Measurements from ENCODE around the gene IP6K2. TPM values are rescaled to one million over a fixed set of nuclear protein-coding genes. Genes with fewer than 3 reads are reported as not detected.

Gene IP6K2
- total and polyA plus RNA-seq, 2 of the 13 experiments (the other 11 are each of a cell fraction or from before 2014, with no cell fraction given) = 85.5 to 112 TPM

GRCh38 chr3:48739955-48740823, 23.2 kb upstream of the IP6K2 start (continued):
- peak; percentile 20; the same call in 1 of the 2 replicates for TF ChIP-seq FOXP4 (CRISPR knock-in tag; IDR thresholded peaks at IDR 0.05)
- TF ChIP-seq, protein P1, sequence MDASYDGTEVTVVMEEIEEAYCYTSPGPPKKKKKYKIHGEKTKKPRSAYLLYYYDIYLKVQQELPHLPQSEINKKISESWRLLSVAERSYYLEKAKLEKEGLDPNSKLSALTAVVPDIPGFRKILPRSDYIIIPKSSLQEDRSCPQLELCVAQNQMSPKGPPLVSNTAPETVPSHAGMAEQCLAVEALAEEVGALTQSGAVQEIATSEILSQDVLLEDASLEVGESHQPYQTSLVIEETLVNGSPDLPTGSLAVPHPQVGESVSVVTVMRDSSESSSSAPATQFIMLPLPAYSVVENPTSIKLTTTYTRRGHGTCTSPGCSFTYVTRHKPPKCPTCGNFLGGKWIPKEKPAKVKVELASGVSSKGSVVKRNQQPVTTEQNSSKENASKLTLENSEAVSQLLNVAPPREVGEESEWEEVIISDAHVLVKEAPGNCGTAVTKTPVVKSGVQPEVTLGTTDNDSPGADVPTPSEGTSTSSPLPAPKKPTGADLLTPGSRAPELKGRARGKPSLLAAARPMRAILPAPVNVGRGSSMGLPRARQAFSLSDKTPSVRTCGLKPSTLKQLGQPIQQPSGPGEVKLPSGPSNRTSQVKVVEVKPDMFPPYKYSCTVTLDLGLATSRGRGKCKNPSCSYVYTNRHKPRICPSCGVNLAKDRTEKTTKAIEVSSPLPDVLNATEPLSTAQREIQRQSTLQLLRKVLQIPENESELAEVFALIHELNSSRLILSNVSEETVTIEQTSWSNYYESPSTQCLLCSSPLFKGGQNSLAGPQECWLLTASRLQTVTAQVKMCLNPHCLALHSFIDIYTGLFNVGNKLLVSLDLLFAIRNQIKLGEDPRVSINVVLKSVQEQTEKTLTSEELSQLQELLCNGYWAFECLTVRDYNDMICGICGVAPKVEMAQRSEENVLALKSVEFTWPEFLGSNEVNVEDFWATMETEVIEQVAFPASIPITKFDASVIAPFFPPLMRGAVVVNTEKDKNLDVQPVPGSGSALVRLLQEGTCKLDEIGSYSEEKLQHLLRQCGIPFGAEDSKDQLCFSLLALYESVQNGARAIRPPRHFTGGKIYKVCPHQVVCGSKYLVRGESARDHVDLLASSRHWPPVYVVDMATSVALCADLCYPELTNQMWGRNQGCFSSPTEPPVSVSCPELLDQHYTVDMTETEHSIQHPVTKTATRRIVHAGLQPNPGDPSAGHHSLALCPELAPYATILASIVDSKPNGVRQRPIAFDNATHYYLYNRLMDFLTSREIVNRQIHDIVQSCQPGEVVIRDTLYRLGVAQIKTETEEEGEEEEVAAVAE (CRISPR knock-in tag; IDR thresholded peaks at IDR 0.05; ENCODE audit: borderline replicate concordance) = peak; percentile 73
- no peak; the same call in 1 of the 2 replicates for TF ChIP-seq ZNF354B (CRISPR knock-in tag; IDR thresholded peaks at IDR 0.05)
- TF ChIP-seq LBX2 (CRISPR knock-in tag; IDR thresholded peaks at IDR 0.05; ENCODE audit: borderline replicate concordance) = no peak
- TF ChIP-seq LCORL (IDR thresholded peaks at IDR 0.05) = 0 out of 2 replicates have a peak, but pooled peaks have one; percentile 36
- peak; percentile 92 for TF ChIP-seq LCORL (CRISPR knock-in tag; IDR thresholded peaks at IDR 0.05)
- peak; percentile 60; the same call in 1 of the 2 replicates for TF ChIP-seq ZSCAN25 (CRISPR knock-in tag; IDR thresholded peaks at IDR 0.05)
- peak; percentile 56; the same call in 1 of the 2 replicates for TF ChIP-seq ZNF777 (CRISPR knock-in tag; IDR thresholded peaks at IDR 0.05)
- peak; percentile 66; the same call in 1 of the 2 replicates for TF ChIP-seq CBFB (CRISPR knock-in tag; IDR thresholded peaks at IDR 0.05)
- TF ChIP-seq ZNF530 (CRISPR knock-in tag; IDR thresholded peaks at IDR 0.05; ENCODE audit: low read depth) = no peak
- TF ChIP-seq, protein P2, sequence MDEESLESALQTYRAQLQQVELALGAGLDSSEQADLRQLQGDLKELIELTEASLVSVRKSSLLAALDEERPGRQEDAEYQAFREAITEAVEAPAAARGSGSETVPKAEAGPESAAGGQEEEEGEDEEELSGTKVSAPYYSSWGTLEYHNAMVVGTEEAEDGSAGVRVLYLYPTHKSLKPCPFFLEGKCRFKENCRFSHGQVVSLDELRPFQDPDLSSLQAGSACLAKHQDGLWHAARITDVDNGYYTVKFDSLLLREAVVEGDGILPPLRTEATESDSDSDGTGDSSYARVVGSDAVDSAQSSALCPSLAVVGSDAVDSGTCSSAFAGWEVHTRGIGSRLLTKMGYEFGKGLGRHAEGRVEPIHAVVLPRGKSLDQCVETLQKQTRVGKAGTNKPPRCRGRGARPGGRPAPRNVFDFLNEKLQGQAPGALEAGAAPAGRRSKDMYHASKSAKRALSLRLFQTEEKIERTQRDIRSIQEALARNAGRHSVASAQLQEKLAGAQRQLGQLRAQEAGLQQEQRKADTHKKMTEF (CRISPR knock-in tag; IDR thresholded peaks at IDR 0.05) = peak; percentile 77
- TF ChIP-seq ELK4 (CRISPR knock-in tag; IDR thresholded peaks at IDR 0.05; ENCODE audit: borderline replicate concordance) = no peak
- peak; percentile 59 for TF ChIP-seq TARDBP (CRISPR knock-in tag; IDR thresholded peaks at IDR 0.05)
- TF ChIP-seq HNF4G (IDR thresholded peaks at IDR 0.05; ENCODE audit: borderline replicate concordance, low read depth, low read length) = peak; percentile 89
- TF ChIP-seq HNF4G (CRISPR knock-in tag; IDR thresholded peaks at IDR 0.05; ENCODE audit: borderline replicate concordance, low read depth) = peak; percentile 64; the same call in 1 of the 2 replicates
- TF ChIP-seq CAMTA2 (CRISPR knock-in tag; IDR thresholded peaks at IDR 0.05; ENCODE audit: borderline replicate concordance) = no peak
- TF ChIP-seq, protein P3, sequence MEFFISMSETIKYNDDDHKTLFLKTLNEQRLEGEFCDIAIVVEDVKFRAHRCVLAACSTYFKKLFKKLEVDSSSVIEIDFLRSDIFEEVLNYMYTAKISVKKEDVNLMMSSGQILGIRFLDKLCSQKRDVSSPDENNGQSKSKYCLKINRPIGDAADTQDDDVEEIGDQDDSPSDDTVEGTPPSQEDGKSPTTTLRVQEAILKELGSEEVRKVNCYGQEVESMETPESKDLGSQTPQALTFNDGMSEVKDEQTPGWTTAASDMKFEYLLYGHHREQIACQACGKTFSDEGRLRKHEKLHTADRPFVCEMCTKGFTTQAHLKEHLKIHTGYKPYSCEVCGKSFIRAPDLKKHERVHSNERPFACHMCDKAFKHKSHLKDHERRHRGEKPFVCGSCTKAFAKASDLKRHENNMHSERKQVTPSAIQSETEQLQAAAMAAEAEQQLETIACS (CRISPR knock-in tag; IDR thresholded peaks at IDR 0.05) = peak; percentile 9; the same call in 1 of the 2 replicates
- no peak for TF ChIP-seq NR3C1 (CRISPR knock-in tag; IDR thresholded peaks at IDR 0.05)

All from HepG2 (cell line).